ENCODE measurements around the gene ZNF217. TPM values are rescaled to one million over a fixed set of nuclear protein-coding genes. Genes with fewer than 3 reads are reported as not detected.
"Not testable (repeated sequence)": the region's sequence is repeated elsewhere in the genome, so short reads cannot be mapped to it uniquely, and the experiment has no call there.

The ZNF217 gene
- 10 to 100 TPM in 5 of 6 donors, 1 to 10 TPM in 1; 8.8 to 31.0 (median 24.7) TPM for polyA plus RNA-seq (ENCODE audit: low read depth in 6 of 6)

DNA sequence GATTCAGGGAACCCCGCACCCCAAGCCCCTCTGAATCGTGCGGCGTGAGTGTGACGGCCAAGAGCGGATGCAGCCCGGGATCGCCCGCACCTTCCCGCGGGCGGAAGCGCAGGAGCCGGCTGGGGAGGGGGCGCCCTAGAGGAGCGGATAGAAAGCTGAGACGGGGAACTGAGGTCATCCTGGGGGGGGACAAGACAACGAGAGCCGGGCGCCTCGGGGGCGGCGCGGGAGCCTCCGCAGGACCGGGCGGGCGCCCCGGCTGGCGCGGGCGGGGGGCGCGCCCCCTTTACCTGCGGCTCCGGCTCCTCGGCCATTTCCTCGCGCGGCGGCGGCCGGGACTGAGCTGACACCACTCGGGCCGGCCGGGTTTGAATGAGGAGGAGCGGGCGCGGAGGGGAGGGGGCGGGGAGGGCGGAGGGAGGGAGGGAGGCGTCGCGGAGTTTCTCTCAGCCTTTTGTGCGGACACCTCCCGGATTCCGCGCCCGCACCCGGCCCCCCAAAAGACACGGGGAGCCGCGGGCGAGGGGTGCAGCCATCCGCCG lies at the start of gene ZNF217:
ZNF217 (minus strand) TSS at position 374 of the 542 bp plus-strand sequence. CDS start 11,013 bp downstream, outside the sequence.
- H3K4me3 Mint-ChIP-seq: peak within 1 kb of the TSS; percentile 82 to 98 (median 94)
- not testable (repeated sequence) for H3K36me3 Mint-ChIP-seq, H3K27me3 Mint-ChIP-seq, H3K9me3 Mint-ChIP-seq
- peak within 1 kb of the TSS; percentile 85 to 97 (median 96) for H3K27ac Mint-ChIP-seq
- peak; percentile 72 for DNase-seq
- ATAC-seq (ENCODE audit: low read depth in 2 of 2): peak; percentile 30 to 32
- H3K4me1 Mint-ChIP-seq: peaks cover 22 to 60% (median 55%) of the 10 kb centered on the region in 3 donors

DNA sequence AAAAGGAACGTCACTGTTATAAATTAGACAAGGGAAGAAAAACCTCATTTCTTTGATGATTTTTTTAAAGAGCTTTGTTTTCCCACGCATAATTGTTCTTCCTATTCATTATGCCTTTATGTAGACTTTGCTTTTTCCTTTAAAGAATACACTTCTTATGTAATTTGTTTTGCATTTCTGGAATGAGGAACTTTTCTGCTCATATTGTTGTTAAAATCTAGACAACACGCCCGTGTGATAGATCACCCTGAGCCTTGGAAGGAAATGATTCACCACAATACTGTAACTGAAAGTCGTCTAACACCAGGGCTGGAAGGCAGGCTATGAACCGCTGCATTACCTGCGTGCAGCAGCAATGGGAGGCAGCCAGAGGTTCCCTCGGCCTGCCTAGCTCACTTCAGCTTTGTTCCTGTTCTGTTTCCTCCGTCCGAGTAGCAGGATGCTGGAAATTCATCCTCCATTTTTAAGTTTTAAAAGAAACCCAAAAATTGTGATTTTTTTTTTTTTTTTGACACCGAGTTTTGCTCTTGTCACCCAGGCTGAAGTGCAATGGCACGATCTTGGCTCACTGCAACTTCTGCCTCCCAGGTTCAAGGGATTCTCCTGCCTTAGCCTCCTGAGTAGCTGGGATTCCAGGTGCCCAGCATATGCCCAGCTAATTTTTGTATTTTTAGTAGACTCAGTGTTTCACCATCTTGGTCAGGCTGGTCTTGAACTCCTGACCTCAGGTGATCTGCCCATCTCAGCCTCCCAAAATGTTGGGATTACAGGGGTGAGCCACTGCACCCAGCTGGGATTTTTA lies 49.6 kb upstream of the ZNF217 start:
- peak; percentile 93 to 97 for ATAC-seq (ENCODE audit: low read depth in 2 of 2)
- Mint-ChIP-seq H3K9me3 (peaks cover 0 to 1% (median 0%) of the 10 kb centered on the region in 7 donors), H3K36me3 (no peaks in the 10 kb centered on the region), H3K27me3 (no peaks in the 10 kb centered on the region), H3K27ac (peak overlapping the region; percentile 15 to 96 (median 91)), H3K4me3 (peak overlapping the region; percentile 68 to 90 (median 83)), H3K4me1 (peaks cover 33 to 51% (median 36%) of the 10 kb centered on the region in 3 donors)
- peak; percentile 59 for DNase-seq

DNA sequence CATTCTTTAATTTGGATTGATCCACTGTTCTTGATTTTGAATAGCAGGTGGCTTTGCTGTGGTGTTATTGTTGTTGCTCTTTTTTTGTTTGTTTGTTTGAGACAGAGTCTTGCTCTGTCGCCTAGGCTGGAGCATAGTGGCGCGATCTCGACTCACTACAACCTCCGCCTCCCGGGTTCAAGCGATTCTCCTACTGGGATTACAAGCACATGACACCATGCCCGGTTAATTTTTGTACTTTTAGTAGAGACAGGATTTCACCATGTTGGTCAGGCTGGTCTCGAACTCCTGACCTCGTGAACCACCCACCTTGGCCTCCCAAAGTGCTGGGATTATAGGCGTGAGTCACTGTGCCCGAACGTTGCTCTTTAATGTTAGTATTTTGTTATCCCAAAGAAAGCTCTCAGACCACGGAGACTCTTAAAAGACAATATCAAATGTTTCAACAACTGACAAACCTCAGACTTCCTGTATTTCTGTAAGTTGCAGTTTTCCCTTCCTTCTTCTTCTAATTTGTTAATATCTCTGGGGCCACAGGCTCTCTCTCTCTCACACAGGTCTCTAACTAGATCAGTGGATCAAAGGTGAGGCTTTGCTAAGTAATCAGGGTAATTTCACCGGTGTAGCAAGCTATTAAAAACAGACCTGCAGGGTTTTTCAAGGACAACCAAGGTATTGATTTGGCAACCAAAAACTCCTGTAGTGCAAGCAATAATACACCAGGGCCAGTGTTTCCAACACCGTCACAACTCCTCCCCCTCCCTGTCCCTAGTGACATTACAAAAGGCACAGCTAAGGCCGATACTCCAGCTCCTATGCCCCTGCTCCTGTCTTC lies 48.8 kb upstream of the ZNF217 start:
- peak; percentile 24 for DNase-seq
- peak overlapping the region; percentile 68 to 90 (median 83) for H3K4me3 Mint-ChIP-seq
- H3K36me3 Mint-ChIP-seq: no peaks in the 10 kb centered on the region
- peak overlapping the region; percentile 84 to 96 (median 91) for H3K27ac Mint-ChIP-seq
- no peaks in the 10 kb centered on the region for H3K27me3 Mint-ChIP-seq
- peaks cover 38 to 59% (median 44%) of the 10 kb centered on the region in 3 donors for H3K4me1 Mint-ChIP-seq
- peaks cover 0 to 1% (median 0%) of the 10 kb centered on the region in 7 donors for H3K9me3 Mint-ChIP-seq
- peak; percentile 56 to 59 for ATAC-seq (ENCODE audit: low read depth in 2 of 2)

DNA sequence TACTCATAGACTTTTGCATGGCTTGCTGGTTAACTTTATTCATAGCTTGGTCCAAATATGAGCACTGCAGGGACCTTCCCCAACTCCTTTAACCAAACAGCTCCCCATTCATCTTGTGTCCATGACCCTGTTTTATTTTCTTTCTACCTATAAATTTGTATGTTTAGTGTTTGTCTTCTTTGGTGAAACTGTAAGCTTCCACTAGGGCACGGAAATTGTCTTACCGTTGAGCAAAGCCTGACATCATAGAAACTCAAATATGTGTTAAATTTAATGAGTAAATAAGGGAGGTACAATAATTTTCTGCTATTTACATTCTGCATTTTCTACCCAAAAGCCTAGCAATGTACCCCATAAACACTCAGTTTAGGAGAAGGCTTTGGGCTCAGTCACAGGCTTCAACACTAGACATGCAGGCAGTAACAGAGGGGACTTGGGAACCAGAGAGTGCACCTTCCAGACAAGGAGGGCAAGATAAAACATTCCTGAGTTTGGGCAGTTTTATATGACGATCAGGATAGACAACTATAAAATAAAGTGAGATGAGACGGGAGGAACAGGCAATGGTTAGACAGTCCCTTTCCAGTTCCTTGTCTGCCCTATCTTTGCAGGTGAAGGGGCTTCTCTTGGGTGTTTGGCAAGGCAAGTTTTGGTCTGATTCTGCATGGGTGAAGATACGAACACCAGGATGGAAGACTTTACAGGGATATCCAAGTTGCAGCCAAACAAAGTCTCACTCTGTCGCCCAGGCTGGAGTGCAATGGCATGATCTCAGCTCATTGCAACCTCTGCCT lies 46.2 kb upstream of the ZNF217 start:
- Mint-ChIP-seq H3K4me1 (peaks cover 55 to 83% (median 61%) of the 10 kb centered on the region in 3 donors), H3K4me3 (no peak overlapping the region), H3K36me3 (no peaks in the 10 kb centered on the region), H3K27me3 (no peaks in the 10 kb centered on the region), H3K27ac (peak overlapping the region; percentile 56 to 87 (median 82)), H3K9me3 (peaks cover 0 to 2% (median 0%) of the 10 kb centered on the region in 7 donors)
- DNase-seq (no peak), ATAC-seq (ENCODE audit: low read depth in 2 of 2) (no peak)

DNA sequence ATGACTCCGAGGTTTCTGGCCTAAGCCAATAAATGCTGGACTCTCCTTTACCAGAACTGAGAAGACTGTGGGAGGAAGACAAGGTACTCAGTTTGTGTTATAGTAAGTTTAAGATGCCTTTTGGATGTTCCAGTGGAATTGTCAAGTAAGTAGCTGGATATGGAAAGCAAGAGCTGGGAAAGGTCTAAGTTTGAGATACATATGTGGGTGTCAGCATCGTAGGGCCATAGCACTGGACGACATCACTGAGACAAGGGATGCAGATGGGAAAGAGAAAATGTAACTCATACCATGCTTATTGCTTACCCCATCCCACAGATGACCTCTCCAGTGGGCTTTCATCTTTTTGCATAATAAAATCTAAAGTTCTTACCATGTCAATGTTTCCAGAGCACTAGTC lies 45.5 kb upstream of the ZNF217 start:
- ATAC-seq (ENCODE audit: low read depth in 2 of 2): no peak
- Mint-ChIP-seq H3K4me3 (no peak overlapping the region), H3K9me3 (peaks cover 0 to 2% (median 0%) of the 10 kb centered on the region in 7 donors), H3K4me1 (peaks cover 54 to 83% (median 60%) of the 10 kb centered on the region in 3 donors), H3K27me3 (no peaks in the 10 kb centered on the region), H3K27ac (peak overlapping the region in 5 of 6 donors; percentile 56 to 87 (median 80)), H3K36me3 (no peaks in the 10 kb centered on the region)
- DNase-seq: no peak

DNA sequence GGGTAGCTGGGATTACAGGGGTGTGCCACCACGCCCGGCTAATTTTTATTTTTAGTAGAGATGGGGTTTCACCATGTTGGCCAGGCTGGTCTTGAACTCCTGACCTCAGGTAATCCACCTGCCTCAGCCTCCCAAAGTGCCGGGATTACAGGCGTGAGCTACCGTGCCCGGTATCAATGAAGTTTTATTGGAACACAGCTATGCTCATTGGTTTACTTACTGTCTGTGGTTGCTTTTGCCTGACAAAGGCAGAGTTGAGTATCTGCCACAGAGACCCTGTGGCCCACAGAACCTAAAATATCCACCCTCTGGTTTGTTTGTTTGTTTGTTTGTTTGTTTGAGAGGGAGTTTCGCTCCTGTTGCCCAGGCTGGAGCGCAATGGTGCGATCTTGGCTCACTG lies 43.7 kb upstream of the ZNF217 start:
- not testable (repeated sequence) for ATAC-seq (ENCODE audit: low read depth in 2 of 2); H3K27me3 Mint-ChIP-seq; DNase-seq; H3K36me3 Mint-ChIP-seq; H3K9me3 Mint-ChIP-seq
- Mint-ChIP-seq H3K4me1 (peaks cover 46 to 74% (median 50%) of the 10 kb centered on the region in 3 donors), H3K4me3 (peak overlapping the region in 1 of 8 donors; percentile 75), H3K27ac (peak overlapping the region; percentile 82 to 99 (median 92))

DNA sequence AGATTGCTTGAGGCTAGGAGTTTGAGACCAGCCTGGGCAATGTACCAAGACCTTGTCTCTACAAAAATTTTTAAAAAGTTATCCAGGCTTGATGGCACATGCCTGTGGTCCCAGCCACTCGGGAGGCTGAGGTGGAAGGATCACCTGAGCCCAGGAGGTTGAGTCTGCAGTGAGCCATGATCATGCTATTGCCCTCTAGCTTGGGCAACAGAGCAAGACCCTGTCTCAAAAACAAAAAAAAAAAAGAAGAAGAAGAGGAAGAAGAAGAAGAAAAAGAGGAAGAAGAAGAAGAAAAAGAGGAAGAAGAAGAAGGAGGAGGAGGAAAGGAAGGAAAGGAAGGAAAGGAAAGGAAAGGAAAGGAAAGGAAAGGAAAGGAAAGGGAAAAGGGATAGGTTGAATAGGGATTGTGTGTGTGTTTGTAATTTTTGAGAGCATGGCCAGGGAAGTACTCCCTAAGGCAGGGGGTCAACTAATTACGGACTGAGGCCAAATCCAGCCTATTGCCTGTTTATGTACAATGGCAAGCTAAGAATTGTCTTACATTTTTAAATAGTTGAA lies 43.0 kb upstream of the ZNF217 start:
- DNase-seq (peak; percentile 37), ATAC-seq (ENCODE audit: low read depth in 2 of 2) (peak; percentile 78 to 84)
- Mint-ChIP-seq H3K4me3 (peak overlapping the region in 7 of 8 donors; percentile 50 to 88 (median 75)), H3K27ac (peak overlapping the region; percentile 82 to 99 (median 91)), H3K4me1 (peaks cover 46 to 76% (median 52%) of the 10 kb centered on the region in 3 donors), H3K9me3 (peaks cover 0 to 2% (median 0%) of the 10 kb centered on the region in 7 donors), H3K36me3 (no peaks in the 10 kb centered on the region), H3K27me3 (no peaks in the 10 kb centered on the region)

DNA sequence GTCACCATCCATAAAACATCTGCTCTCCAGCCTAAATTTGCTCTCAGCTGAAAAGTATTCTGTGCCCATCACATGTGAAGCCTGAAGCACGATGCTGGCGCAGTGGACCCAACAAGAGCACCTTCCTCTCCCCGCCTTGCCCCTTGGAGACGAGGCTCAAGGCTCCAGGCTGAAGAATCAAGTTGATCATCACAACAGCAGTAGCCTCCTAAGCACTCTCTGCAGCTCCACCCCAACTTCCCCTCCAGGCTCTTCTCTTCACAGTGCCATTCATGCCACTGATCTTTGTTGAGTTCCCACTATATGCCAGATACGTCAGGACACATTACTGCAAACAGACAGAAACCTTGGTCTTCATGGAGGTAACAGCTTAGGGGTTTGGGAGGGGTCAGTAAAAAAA lies 41.6 kb upstream of the ZNF217 start:
- Mint-ChIP-seq H3K9me3 (peaks cover 0 to 2% (median 0%) of the 10 kb centered on the region in 7 donors), H3K27ac (peak overlapping the region; percentile 21 to 95 (median 78)), H3K4me1 (peaks cover 41 to 68% (median 46%) of the 10 kb centered on the region in 3 donors), H3K36me3 (no peaks in the 10 kb centered on the region), H3K27me3 (no peaks in the 10 kb centered on the region), H3K4me3 (peak overlapping the region in 7 of 8 donors; percentile 35 to 88 (median 56))
- DNase-seq (no peak), ATAC-seq (ENCODE audit: low read depth in 2 of 2) (no peak)

DNA sequence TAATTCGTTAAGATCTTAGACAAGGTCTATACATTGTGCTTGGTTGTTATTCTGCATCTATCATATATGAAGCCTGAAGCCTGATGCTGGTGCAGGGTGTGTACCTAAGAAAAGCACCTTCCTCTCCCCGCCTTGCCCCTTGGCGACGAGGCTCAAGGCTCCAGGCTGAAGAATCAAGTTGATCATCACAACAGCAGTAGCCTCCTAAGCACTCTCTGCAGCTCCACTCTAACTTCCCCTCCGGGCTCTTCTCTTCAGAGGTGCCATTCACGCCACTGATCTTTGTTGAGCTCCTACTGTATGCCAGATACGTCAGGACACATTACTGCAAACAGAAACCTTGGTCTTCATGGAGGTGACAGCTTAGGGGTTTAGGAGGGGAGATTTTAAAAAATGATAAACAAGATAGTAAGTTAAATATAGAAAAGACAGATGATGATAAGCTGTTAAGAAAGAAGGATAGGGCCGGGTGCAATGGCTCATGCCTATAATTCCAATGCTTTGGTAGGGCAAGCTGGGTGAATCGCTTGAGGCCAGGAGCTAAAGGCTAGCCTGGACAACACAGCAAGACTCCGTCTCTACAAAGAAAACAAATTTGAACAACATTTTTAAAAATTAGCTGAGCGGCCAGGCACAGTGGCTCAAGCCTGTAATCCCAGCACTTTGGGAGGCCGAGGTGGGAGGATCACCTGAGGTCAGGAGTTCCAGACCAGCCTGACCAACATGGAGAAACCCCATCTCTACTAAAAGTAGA lies 38.4 kb upstream of the ZNF217 start:
- Mint-ChIP-seq H3K4me1 (peaks cover 37 to 54% (median 43%) of the 10 kb centered on the region in 3 donors), H3K27me3 (no peaks in the 10 kb centered on the region), H3K9me3 (peaks cover 0 to 1% (median 0%) of the 10 kb centered on the region in 7 donors), H3K4me3 (peak overlapping the region in 2 of 8 donors; percentile 36 to 42), H3K36me3 (no peaks in the 10 kb centered on the region), H3K27ac (peak overlapping the region in 1 of 6 donors; percentile 87)
- ATAC-seq (ENCODE audit: low read depth in 2 of 2) (no peak), DNase-seq (no peak)

DNA sequence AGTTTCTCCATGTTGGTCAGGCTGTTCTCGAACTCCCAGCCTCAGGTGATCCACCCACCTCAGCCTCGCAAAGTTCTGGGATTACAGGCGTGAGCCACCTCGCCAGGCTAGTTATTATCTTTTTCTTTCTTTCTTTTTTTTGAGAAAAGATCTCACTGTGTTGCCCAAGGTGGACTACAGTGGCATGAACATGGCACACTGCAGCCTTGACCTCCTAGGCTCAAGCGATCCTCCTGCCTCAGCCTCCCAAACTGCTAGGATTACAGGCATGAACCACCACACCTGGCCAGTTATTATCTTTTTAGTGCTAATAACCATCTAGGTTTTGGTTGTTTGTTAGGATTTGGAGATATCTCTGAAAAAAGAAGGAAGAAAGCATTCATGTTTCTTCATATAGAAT lies 35.8 kb upstream of the ZNF217 start:
- Mint-ChIP-seq H3K4me1 (peaks cover 19 to 30% (median 20%) of the 10 kb centered on the region in 3 donors), H3K27ac (no peak overlapping the region), H3K9me3 (no peaks in the 10 kb centered on the region), H3K4me3 (no peak overlapping the region), H3K36me3 (no peaks in the 10 kb centered on the region), H3K27me3 (no peaks in the 10 kb centered on the region)
- DNase-seq (no peak), ATAC-seq (ENCODE audit: low read depth in 2 of 2) (no peak)

DNA sequence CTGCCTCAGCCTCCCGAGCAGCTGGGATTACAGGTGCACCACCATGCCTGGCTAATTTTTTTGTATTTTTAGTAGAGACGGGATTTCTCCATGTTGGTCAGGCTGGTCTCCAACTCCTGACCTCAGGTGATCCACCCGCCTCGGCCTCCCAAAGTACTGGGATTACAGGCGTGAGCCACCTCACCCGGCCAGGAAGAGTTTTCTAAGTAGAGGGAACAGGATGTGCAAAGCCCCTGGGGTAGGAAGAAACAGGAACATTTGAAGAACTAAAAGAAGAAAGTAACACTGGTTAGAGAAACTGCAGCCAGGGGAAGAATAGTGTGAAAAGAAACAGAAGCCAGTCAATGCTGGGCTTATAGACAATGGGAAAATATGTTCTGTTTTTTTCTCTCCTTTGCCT lies 35.1 kb upstream of the ZNF217 start:
- not testable (repeated sequence) for H3K4me3 Mint-ChIP-seq; ATAC-seq (ENCODE audit: low read depth in 2 of 2); H3K27me3 Mint-ChIP-seq

More for the DNA sequence above, 35.1 kb upstream of the ZNF217 start:
- not testable (repeated sequence) for DNase-seq, H3K9me3 Mint-ChIP-seq, H3K36me3 Mint-ChIP-seq, H3K27ac Mint-ChIP-seq
- H3K4me1 Mint-ChIP-seq: peaks cover 19 to 29% (median 23%) of the 10 kb centered on the region in 3 donors

All from naive B cell (primary cell).